GM12873 (cell line): Measurements from ENCODE around the gene PDCD10.

ENCODE experiments used
- CTCF ChIP-seq: IDR thresholded peaks from 2 replicates; pipeline ENCODE4 v1.5.1; 2012; ENCODE audit warnings: low read depth, mild to moderate bottlenecking, moderate library complexity, low read length, control low read depth; ENCODE audit not compliant: insufficient read depth; ENCODE audit errors: missing control alignments

Gene PDCD10

GRCh38 chr3:167762296-167762695 lies 27.6 kb upstream of the PDCD10 start:
- TF ChIP-seq CTCF = no peak

GRCh38 chr3:167761302-167761701 lies 26.6 kb upstream of the PDCD10 start:
- no peak for TF ChIP-seq CTCF

- no peak for TF ChIP-seq CTCF
These were observed 19.4 kb upstream of the PDCD10 start for GRCh38 chr3:167754049-167754448.

GRCh38 chr3:167750272-167750971 lies 15.7 kb upstream of the PDCD10 start:
- TF ChIP-seq CTCF = no peak

- TF ChIP-seq CTCF = no peak
These were observed 15.0 kb upstream of the PDCD10 start for GRCh38 chr3:167749728-167750127.

GRCh38 chr3:167749209-167749608 lies 14.5 kb upstream of the PDCD10 start:
- TF ChIP-seq CTCF = no peak

GRCh38 chr3:167743799-167744198 lies 9.1 kb upstream of the PDCD10 start:
- no peak for TF ChIP-seq CTCF
